Inflammatory macrophage (primary cell): ENCODE measurements around the gene S1PR5.

Experiments
- DNase-seq, 2 donors: peaks; one replicate each; pipeline ENCODE4 v3.0.0-alpha.2; 2020 to 2022

The S1PR5 gene

GRCh38 chr19:10464456-10464855 lies 52.8 kb downstream of the S1PR5 start:
- no peak for DNase-seq
